Glutamatergic neuron (in vitro differentiated cells): ENCODE data around the gene TTC13. TPM values are rescaled to one million over a fixed set of nuclear protein-coding genes. Genes with fewer than 3 reads are reported as not detected.
A peak's percentile ranks its signal among the peaks of the same experiment; 100 is the strongest.

Source experiments
- DNase-seq: peaks from one replicate; pipeline ENCODE4 v3.0.0; 2022
- H3K27ac Mint-ChIP-seq: one replicate; pipeline ENCODE4 v1.8.0; 2020; ENCODE audit warnings: mild to moderate bottlenecking, mixed read lengths, inconsistent platforms; ENCODE audit not compliant: unreplicated experiment
- H3K27me3 Mint-ChIP-seq: one replicate; pipeline ENCODE4 v1.8.0; 2020; ENCODE audit warnings: mild to moderate bottlenecking, moderate library complexity, mixed read lengths, inconsistent platforms; ENCODE audit not compliant: unreplicated experiment
- H3K36me3 Mint-ChIP-seq: one replicate; pipeline ENCODE4 v1.8.0; 2020; ENCODE audit warnings: mild to moderate bottlenecking, mixed read lengths, inconsistent platforms; ENCODE audit not compliant: unreplicated experiment
- H3K4me1 Mint-ChIP-seq: one replicate; pipeline ENCODE4 v1.8.0; 2020; ENCODE audit warnings: mild to moderate bottlenecking, low read depth, mixed read lengths, inconsistent platforms; ENCODE audit not compliant: unreplicated experiment
- H3K4me3 Mint-ChIP-seq: one replicate; pipeline ENCODE4 v1.8.0; 2020; ENCODE audit warnings: mild to moderate bottlenecking, mixed read lengths, inconsistent platforms; ENCODE audit not compliant: unreplicated experiment
- H3K9me3 Mint-ChIP-seq: one replicate; pipeline ENCODE4 v1.8.0; 2020; ENCODE audit warnings: mild to moderate bottlenecking, moderate library complexity, mixed read lengths, inconsistent platforms; ENCODE audit not compliant: unreplicated experiment
- total RNA-seq: library from RNA; stranded (reverse); fragmentation: NEBNext Ultra II Directional; extraction: Animal tissue kit (Norgen Biotek cat#: 25700); gene quantifications from one replicate; pipeline ENCODE4 v1.2.1, GENCODE V29; 2021; ENCODE audit not compliant: unreplicated experiment
- TF ChIP-seq, protein P1 (sequence below): fragments of 200-600 bp; sonication (generic); IDR thresholded peaks from one replicate; pipeline ENCODE4 v1.5.0; 2021; ENCODE audit not compliant: partially characterized antibody, unreplicated experiment

TTC13 gene
- total RNA-seq, 1 donor from 2014 or later, result 25.1 TPM

DNA sequence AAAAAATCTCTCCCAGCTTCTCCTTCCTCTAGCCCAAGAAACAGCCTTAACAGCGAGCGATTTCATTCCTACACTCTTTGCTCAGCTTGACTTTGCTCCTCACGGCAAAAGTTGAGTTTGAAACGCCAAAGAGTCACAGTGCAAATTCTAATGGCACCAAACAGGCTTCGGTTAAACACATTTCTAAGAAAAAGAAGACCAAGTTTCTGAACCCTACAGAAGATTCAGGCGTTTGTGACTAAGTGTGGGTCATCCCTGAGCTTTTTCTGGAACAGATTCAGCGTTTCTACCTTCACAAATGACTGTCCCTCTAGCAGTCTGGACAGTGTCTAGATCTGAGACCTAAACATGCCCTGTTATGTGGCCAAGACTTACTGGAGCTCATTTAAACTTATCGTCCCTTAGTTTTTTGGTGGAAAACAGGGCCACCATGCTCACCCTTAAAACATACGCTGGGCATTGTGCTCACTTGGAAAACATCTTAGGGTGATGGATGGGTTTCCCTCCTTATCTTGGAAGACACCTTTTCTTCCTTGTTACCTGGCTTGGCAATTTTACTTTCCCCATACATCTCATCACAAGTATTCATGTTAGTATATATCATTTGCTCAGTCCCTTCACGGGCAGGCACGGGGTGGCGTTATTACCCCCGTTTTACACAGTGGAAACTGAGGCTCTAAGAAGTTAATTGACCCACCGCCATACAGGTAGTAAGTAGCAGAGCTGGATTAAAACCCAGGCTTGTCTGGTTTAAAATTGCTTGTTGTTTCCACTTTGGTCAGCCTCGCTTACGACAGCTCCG is 111.4 kb downstream of the TTC13 start:
- peaks cover 34% of the 10 kb centered on the region for H3K4me1 Mint-ChIP-seq
- peaks cover 2% of the 10 kb centered on the region for H3K27me3 Mint-ChIP-seq
- peak overlapping the region; percentile 95 for H3K4me3 Mint-ChIP-seq
- H3K27ac Mint-ChIP-seq, result peak overlapping the region; percentile 39
- TF ChIP-seq, protein P1, sequence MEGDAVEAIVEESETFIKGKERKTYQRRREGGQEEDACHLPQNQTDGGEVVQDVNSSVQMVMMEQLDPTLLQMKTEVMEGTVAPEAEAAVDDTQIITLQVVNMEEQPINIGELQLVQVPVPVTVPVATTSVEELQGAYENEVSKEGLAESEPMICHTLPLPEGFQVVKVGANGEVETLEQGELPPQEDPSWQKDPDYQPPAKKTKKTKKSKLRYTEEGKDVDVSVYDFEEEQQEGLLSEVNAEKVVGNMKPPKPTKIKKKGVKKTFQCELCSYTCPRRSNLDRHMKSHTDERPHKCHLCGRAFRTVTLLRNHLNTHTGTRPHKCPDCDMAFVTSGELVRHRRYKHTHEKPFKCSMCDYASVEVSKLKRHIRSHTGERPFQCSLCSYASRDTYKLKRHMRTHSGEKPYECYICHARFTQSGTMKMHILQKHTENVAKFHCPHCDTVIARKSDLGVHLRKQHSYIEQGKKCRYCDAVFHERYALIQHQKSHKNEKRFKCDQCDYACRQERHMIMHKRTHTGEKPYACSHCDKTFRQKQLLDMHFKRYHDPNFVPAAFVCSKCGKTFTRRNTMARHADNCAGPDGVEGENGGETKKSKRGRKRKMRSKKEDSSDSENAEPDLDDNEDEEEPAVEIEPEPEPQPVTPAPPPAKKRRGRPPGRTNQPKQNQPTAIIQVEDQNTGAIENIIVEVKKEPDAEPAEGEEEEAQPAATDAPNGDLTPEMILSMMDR, result no peak
- H3K36me3 Mint-ChIP-seq, result peaks cover 4% of the 10 kb centered on the region
- peaks cover 2% of the 10 kb centered on the region for H3K9me3 Mint-ChIP-seq
- no peak for DNase-seq

DNA sequence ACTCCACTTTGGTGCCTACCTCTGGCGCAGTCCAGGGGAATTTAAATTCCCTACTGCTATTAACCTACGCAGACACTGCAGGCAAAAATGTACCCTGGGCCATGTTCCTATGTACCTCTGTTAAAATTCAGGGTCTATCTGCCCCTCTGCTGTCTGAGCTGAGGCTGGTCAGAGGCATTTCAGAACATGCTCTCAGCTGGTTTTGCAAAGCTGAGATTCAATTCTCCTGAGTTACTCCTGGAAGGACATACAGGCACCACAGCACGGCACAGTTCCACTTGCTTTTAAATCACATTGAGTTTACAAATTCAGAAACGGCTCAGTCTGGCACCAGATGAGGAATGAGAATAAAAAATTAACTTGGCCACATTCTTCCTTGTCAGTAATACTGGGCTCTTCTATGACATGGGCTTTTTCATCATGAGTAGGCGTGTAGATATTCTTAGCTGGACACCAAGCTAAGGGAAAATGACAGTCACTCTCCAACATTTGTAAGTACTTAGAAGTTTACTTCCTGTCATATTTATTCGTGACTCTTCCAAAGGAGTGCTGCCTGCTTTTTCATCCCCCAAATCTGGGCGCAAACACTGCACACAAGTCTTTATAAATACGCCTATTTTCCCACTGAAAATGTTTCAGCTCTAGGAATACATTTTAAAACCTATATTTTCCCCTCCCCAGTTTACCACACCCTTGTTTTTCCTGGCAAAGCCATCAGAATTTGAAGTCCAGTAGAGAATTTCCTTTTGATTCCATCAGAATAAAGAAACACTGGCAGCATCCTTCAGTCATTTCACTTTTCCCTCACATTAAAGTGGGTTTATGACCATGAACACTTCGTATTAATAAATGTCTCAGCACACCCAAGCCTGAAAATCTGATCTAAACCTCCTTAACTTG is 112.2 kb downstream of the TTC13 start:
- Mint-ChIP-seq H3K4me1 (peaks cover 34% of the 10 kb centered on the region), H3K9me3 (peaks cover 5% of the 10 kb centered on the region), H3K36me3 (peaks cover 2% of the 10 kb centered on the region), H3K4me3 (peak overlapping the region; percentile 95), H3K27me3 (no peaks in the 10 kb centered on the region), H3K27ac (no peak overlapping the region)
- DNase-seq, result no peak
- TF ChIP-seq, protein P1, result no peak

DNA sequence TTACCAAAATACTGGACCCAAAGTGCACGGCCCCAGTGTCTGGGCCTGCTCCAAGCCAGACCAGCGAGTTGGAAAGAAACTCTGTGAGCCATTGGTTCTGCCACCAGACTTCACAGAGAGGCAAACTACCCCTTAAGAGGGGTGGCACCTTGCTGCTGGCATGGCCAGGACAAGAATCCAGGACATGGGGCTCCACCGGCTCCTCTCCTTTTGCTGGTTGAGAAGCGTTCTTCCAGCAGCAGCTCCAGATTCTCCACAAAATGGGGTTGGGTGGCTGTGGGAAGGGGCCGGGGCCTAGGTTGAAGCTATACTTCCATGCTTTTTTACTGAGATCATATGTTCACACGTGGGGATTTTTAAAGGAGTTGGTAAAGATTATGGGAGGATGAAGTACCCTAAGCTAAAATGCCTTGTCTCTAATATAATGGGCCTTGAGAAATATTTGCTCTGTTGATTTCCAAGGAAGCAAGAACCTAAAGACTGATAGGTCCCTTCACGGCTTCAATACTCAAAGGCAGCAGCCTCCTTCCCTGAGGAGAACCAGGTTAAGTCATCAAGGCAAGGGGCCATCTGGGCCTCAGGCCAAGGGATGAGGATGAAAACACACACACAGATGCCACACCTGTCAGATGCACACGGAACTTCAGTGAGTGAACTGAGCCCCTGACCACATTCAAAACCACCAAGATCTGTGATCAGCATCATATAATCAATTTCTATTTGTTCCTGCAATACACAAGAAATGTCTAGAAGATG is 113.4 kb downstream of the TTC13 start:
- no peaks in the 10 kb centered on the region for H3K36me3 Mint-ChIP-seq
- no peak for DNase-seq
- peaks cover 5% of the 10 kb centered on the region for H3K9me3 Mint-ChIP-seq
- H3K27me3 Mint-ChIP-seq, result no peaks in the 10 kb centered on the region
- peaks cover 34% of the 10 kb centered on the region for H3K4me1 Mint-ChIP-seq
- TF ChIP-seq, protein P1, result no peak
- peak overlapping the region; percentile 35 for H3K4me3 Mint-ChIP-seq
- no peak overlapping the region for H3K27ac Mint-ChIP-seq

DNA sequence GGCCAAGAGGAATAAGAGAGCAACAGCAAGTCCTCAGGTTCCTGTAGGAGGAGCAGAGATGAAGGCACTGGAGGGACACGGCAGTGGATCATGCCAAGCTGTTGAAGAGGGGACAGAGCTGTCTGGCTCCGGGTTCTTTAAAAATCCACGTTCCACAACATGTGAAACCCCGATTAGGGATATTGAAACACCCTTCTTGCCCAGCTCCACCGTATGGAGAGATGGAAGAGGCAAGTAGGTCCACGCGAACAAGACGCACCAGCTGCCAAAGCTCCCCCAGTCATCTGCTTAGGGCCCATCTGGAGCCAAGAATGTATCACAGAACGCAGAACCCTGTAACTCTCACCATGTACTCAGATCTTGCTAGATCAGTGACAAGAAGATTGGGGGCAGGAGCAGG is 114.2 kb downstream of the TTC13 start:
- H3K9me3 Mint-ChIP-seq, result peaks cover 5% of the 10 kb centered on the region
- no peaks in the 10 kb centered on the region for H3K27me3 Mint-ChIP-seq
- TF ChIP-seq, protein P1, result no peak
- peak overlapping the region; percentile 69 for H3K4me3 Mint-ChIP-seq
- peaks cover 34% of the 10 kb centered on the region for H3K4me1 Mint-ChIP-seq
- no peak for DNase-seq
- H3K36me3 Mint-ChIP-seq, result no peaks in the 10 kb centered on the region
- no peak overlapping the region for H3K27ac Mint-ChIP-seq
